Measurements from ENCODE around the gene IQSEC2. TPM values are rescaled to one million over a fixed set of nuclear protein-coding genes. Genes with fewer than 3 reads are reported as not detected.

The IQSEC2 gene
- total and polyA plus RNA-seq, 2 of the 8 experiments (the other 6 are each of a cell fraction or from before 2014, with no cell fraction given), result 6.1 to 54.9 TPM

- ChIA-PET POLR2A (ENCODE audit: partially characterized antibody) (interaction anchor here (1.5 kb wide), 1 partner anchor 10 kb away, joined by 3 read pairs; no protein-coding TSS in a partner anchor), CTCF (ENCODE audit: partially characterized antibody) (interaction anchor here (0.7 kb wide), 1 partner anchor 1824 kb away, joined by 3 read pairs; no protein-coding TSS in a partner anchor)
- Histone ChIP-seq H3K79me1 (ENCODE audit: low read depth, low read length) (no peaks in the 10 kb centered on the region), H3K27ac (ENCODE audit: low read depth, low read length) (no peak overlapping the region), H4K5ac (ENCODE audit: insufficient read length, low read depth, low read length) (no peak overlapping the region), H3K23ac (ENCODE audit: insufficient read length) (no peak overlapping the region), H2AK5ac (ENCODE audit: low read depth, low read length) (no peak overlapping the region), H2AFZ (ENCODE audit: low read length) (no peak overlapping the region), H3K4me3 (ENCODE audit: extremely low read depth in 1 of 4, insufficient read depth in 2 of 4, low read depth in 3 of 4, low read length in 4 of 4) (no peak overlapping the region), H3K18ac (ENCODE audit: extremely low read depth, low read length) (no peak overlapping the region), H3K4me1 (replicated peaks in 1 of 4; ENCODE audit: control insufficient read depth in 3 of 4, insufficient read depth in 4 of 4, low read length in 3 of 4) (no peaks in the 10 kb centered on the region), H2BK20ac (ENCODE audit: low read length) (no peak overlapping the region), H3K4ac (replicated peaks; ENCODE audit: insufficient read length, low read depth, low read length) (no peak overlapping the region), H4K20me1 (replicated peaks in 1 of 2; ENCODE audit: control insufficient read depth in 1 of 2, insufficient read depth in 2 of 2, low read length in 2 of 2) (no peaks in the 10 kb centered on the region), H4K91ac (replicated peaks; ENCODE audit: insufficient read length, low read length) (no peak overlapping the region), H3K9me3 (ENCODE audit: insufficient read depth in 2 of 2, low read depth in 1 of 2, low read length in 1 of 2) (no peaks in the 10 kb centered on the region), H3K9ac (replicated peaks in 1 of 4; ENCODE audit: extremely low read depth in 1 of 4, low read depth in 3 of 4, low read length in 3 of 4) (no peak overlapping the region), H2BK120ac (replicated peaks; ENCODE audit: low read depth, low read length) (no peak overlapping the region), H3K27me3 (replicated peaks in 1 of 4; ENCODE audit: control insufficient read depth in 3 of 4, extremely low read depth in 1 of 4, insufficient read depth in 3 of 4, low read length in 3 of 4) (no peaks in the 10 kb centered on the region), H3K56ac (replicated peaks; ENCODE audit: insufficient read length, low read depth, low read length) (no peak overlapping the region), H3K36me3 (ENCODE audit: control insufficient read depth in 2 of 4, insufficient read depth in 4 of 4, low read length in 3 of 4) (no peaks in the 10 kb centered on the region; a peak in 1 of 8 replicates), H2BK5ac (ENCODE audit: low read depth, low read length) (no peak overlapping the region), H3K79me2 (ENCODE audit: control insufficient read depth in 1 of 2, insufficient read depth in 2 of 2, low read length in 2 of 2) (no peaks in the 10 kb centered on the region), H2BK12ac (ENCODE audit: low read depth, low read length) (no peak overlapping the region), H2BK15ac (ENCODE audit: low read length) (no peak overlapping the region), H3K4me2 (ENCODE audit: insufficient read depth in 1 of 2, low read depth in 2 of 2, low read length in 2 of 2) (no peak overlapping the region), H3K23me2 (ENCODE audit: low read depth, low read length) (no peaks in the 10 kb centered on the region; the same call in 1 of the 2 replicates), H4K8ac (ENCODE audit: extremely low read depth, insufficient read depth, low read length) (no peak overlapping the region), H3K14ac (ENCODE audit: insufficient read length) (no peak overlapping the region)
- DNase-seq (ENCODE audit: low read depth in 1 of 2, low spot score in 2 of 2), result no peak
- no peak for FAIRE-seq
- WGBS, 2 experiments (ENCODE audit: extremely low coverage in 1 of 2, insufficient coverage in 1 of 2, insufficient read length in 1 of 2, insufficient replicate concordance in 2 of 2, low coverage in 1 of 2, low lambda C conversion rate in 2 of 2, missing lambda C conversion rate in 1 of 2), result 100% methylated on average over 4 of the region's 4 CpGs; no CpG with 5 or more reads in 1 of the 2 experiments
- TF ChIP-seq ASH2L (IDR thresholded peaks at IDR 0.05; ENCODE audit: low read length) (no peak), SP4 (IDR thresholded peaks at IDR 0.05; ENCODE audit: low read length) (no peak), RNF2 (IDR thresholded peaks at IDR 0.05; ENCODE audit: borderline replicate concordance, low read depth, low read length, missing control alignments, poor library complexity, severe bottlenecking) (no peak), CTBP2 (IDR thresholded peaks at IDR 0.05; ENCODE audit: borderline replicate concordance, insufficient read depth, insufficient read length, low read length) (no peak), NANOG (IDR thresholded peaks at IDR 0.05; ENCODE audit: insufficient read depth, low read depth, low read length, poor library complexity, severe bottlenecking) (no peak), KDM5A (IDR thresholded peaks at IDR 0.05; ENCODE audit: low read length) (no peak), JUND (IDR thresholded peaks at IDR 0.05; ENCODE audit: low read length) (no peak), CREB1 (IDR thresholded peaks at IDR 0.05) (no peak), TAF7 (optimal IDR thresholded peaks at IDR 0.05; ENCODE audit: borderline replicate concordance, low read depth, low read length) (no peak), RAD21 (IDR thresholded peaks at IDR 0.05 in 1 of 2, conservative IDR thresholded peaks at IDR 0.05 in 1 of 2; ENCODE audit: low read depth in 2 of 2, low read length in 2 of 2) (no peak), PHF8 (conservative IDR thresholded peaks at IDR 0.05; ENCODE audit: low read depth, low read length) (no peak)
- TF ChIP-seq, protein P1, sequence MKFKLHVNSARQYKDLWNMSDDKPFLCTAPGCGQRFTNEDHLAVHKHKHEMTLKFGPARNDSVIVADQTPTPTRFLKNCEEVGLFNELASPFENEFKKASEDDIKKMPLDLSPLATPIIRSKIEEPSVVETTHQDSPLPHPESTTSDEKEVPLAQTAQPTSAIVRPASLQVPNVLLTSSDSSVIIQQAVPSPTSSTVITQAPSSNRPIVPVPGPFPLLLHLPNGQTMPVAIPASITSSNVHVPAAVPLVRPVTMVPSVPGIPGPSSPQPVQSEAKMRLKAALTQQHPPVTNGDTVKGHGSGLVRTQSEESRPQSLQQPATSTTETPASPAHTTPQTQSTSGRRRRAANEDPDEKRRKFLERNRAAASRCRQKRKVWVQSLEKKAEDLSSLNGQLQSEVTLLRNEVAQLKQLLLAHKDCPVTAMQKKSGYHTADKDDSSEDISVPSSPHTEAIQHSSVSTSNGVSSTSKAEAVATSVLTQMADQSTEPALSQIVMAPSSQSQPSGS (IDR thresholded peaks at IDR 0.05; ENCODE audit: low read length), result no peak
Observed at GRCh38 chrX:53242310-53242709, 39.1 kb downstream of the IQSEC2 start.

Measured in H1 (cell line).